COLO668 (cell line): ENCODE measurements around the gene FAM83G.
A peak's percentile ranks its signal among the peaks of the same experiment; 100 is the strongest.
"Not testable (repeated sequence)": the region's sequence is repeated elsewhere in the genome, so short reads cannot be mapped to it uniquely, and the experiment has no call there.

Source experiments
- DNase-seq: peaks from one replicate; lab custom pipeline; 2025; ENCODE audit not compliant: unreplicated experiment; lab: John Stamatoyannopoulos, UW

The FAM83G gene, protein sequence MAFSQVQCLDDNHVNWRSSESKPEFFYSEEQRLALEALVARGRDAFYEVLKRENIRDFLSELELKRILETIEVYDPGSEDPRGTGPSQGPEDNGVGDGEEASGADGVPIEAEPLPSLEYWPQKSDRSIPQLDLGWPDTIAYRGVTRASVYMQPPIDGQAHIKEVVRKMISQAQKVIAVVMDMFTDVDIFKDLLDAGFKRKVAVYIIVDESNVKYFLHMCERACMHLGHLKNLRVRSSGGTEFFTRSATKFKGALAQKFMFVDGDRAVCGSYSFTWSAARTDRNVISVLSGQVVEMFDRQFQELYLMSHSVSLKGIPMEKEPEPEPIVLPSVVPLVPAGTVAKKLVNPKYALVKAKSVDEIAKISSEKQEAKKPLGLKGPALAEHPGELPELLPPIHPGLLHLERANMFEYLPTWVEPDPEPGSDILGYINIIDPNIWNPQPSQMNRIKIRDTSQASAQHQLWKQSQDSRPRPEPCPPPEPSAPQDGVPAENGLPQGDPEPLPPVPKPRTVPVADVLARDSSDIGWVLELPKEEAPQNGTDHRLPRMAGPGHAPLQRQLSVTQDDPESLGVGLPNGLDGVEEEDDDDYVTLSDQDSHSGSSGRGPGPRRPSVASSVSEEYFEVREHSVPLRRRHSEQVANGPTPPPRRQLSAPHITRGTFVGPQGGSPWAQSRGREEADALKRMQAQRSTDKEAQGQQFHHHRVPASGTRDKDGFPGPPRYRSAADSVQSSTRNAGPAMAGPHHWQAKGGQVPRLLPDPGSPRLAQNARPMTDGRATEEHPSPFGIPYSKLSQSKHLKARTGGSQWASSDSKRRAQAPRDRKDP

GRCh38 chr17:19004421-19005136, at the start of gene FAM83G:
Gene FAM83G, minus strand, starts transcription at chr17:19004764. Its CDS starts 723 bp downstream, at chr17:19004041.
- peak; percentile 84 for DNase-seq

GRCh38 chr17:19048826-19049225, 44.3 kb upstream of the FAM83G start:
- DNase-seq: not testable (repeated sequence)

- DNase-seq: not testable (repeated sequence)
Observed at GRCh38 chr17:19047510-19047909, 42.9 kb upstream of the FAM83G start.

DNA sequence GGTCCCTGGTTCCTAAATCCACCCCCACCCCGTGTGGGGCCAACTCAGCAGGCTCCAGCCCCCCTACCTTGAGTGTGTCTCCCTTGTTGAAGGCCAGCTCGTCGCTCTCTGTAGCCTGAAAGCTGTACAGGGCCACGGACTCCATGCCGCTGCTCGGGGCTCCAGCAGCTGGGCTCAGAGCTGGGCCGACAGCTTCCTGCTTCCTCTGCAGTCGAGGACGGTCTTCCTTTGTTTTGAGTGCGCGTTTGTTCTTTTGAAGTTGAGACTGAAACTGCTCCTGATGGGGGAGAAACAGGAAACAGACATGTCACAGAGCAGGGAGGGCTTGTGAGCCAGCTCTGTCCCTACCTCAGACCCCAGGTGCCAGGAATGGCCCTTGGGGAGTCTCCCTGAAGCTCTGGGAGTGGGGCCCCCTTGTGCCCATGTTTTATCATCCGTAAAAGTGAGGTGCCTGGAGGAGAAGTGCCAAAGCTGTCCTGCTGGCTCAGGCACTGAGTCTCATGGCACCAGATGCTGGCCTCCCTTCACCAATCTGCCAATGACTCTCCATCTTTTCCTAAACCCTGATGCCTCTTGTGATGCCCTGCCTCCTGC, 42.3 kb upstream of the FAM83G start, which contains the start of gene GRAP:
GRAP (minus strand) TSS at position 176 of the 594 bp plus-strand sequence; CDS start at position 145, 31 bp downstream.
- not testable (repeated sequence) for DNase-seq

- DNase-seq: not testable (repeated sequence)
Observed at GRCh38 chr17:19044643-19045042, 40.1 kb upstream of the FAM83G start.

DNA sequence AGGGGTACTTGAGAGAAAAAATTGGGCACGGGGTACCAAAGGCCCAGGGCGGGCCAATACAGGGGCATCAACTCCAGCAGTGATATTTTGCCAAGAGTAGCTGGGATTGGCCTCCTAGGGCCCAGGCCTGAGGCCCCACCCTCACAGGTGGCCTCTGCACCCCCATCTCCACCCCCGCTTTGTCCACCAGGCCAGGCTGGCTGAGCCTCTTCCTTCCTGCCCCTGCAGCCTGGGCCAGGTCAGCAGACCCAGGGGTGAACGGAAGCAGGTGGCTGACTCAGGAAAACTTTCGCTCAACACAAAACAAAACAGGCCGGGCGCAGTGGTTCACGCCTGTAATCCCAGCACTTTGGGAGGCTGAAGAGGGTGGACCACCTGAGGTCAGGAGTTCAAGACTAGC, 38.5 kb upstream of the FAM83G start:
- DNase-seq: not testable (repeated sequence)

- DNase-seq: not testable (repeated sequence)
Observed at GRCh38 chr17:19042369-19042768, 37.8 kb upstream of the FAM83G start.

GRCh38 chr17:19041871-19042270, 37.3 kb upstream of the FAM83G start:
- not testable (repeated sequence) for DNase-seq

- DNase-seq: not testable (repeated sequence)
Observed at GRCh38 chr17:19040350-19040749, 35.8 kb upstream of the FAM83G start.

- not testable (repeated sequence) for DNase-seq
Observed at GRCh38 chr17:19038730-19039129, 34.2 kb upstream of the FAM83G start.

GRCh38 chr17:19038007-19038406, 33.4 kb upstream of the FAM83G start:
- DNase-seq: not testable (repeated sequence)

DNA sequence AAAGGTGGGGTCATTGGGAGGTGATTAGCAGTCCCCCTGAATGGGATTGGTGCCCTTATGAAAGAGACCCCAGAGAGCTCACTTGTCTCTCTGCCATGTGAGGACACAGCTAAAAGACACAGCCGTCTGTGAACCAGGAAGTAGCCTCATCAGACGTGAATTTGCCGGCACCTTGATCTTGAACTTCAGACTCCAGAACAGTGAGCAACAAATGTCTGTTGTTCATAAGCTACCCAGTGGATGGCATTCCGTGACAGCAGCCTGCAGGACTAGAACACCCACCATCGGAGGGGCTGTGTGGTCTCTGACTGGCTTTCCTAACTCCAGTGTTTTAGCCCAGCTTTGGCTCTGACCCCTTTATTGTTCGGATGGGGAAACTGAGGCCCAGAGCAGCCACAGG, 33.0 kb upstream of the FAM83G start:
- not testable (repeated sequence) for DNase-seq

GRCh38 chr17:19036186-19036585, 31.6 kb upstream of the FAM83G start:
- DNase-seq: not testable (repeated sequence)

DNA sequence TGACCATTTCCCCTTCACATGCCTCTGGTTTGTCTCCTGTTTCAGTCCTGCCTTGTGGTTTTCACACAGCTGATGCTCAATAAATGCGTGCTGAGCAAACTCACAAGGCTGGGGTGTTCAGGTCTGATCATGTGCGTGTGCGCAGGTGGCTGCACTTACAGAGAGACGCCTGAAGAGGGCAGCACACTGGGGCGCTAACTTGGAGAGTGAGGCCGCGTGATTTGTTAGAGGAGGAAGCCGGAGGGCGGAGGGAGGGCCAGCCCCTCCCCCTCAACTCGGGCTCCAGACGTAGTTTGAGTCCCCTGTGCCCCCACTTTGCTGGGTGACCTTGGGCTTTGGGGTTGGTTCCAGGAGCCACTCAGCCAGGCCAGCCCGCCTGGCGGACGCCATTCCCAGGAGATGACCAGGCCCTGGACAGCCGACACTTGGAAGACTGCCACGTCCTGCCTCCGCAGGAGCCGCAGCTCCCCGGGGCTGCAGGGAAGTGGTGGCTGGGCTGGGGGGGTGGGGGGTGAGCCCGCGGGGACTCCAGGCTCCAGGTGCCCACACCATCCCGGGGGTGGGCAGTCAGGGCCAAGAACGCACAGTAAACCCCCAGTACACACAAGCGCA, 27.9 kb upstream of the FAM83G start:
- DNase-seq: not testable (repeated sequence)

DNA sequence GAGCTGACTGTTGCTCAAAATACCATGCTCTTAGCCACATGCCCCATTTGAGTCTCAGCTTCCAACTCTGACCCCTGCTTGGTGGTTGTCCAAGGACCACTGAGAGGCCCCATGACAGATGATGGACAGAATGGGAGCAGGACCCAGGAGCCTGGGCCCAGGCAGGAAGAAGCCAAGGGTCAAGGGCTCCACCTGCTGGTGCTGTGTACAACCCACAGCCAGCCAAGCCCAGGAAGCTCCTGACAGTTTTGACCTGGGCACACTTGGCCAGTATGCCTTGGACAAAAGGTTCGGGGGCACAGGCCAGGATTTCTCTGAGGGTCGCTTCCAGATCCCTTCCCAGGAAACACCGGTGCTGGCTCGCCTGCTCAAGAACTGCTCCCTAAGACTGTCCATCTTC, 27.2 kb upstream of the FAM83G start:
- not testable (repeated sequence) for DNase-seq

DNA sequence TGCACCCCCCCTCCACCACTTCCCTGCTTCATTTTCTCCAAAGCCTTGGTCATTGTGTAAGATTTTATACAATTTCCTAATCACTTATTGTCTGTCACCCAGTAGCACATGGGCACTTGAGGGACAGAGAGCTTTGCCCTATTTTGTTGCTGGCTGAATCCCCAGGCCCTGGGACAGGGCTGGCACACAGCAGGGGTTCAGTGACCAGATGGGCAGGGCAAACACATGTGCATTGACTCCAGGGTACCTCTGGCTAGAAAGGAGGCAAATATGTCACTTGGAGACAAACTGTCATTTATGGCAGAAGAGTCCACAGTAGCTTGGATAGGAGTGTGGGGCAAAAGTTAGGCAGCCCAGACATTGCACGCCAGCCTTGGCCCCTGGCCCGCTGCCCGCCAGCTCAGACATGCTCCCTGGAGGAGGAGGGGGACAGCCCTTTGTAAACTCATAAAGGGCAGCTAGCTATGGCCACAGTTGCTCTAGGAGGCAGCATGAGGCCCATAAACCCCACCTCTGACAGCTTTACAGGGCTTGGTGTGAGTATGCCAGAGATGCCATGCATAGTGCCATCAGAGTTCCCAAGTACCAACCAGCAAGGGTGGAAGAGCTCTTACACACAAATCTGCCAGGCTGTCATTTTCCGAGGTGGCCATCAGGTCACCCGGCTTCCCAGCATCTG, 26.3 kb upstream of the FAM83G start:
- not testable (repeated sequence) for DNase-seq

GRCh38 chr17:19029740-19030139, 25.2 kb upstream of the FAM83G start:
- not testable (repeated sequence) for DNase-seq

- DNase-seq: not testable (repeated sequence)
Observed at GRCh38 chr17:19028671-19029070, 24.1 kb upstream of the FAM83G start.
